ES-I3 (cell line): Measurements from ENCODE around the gene APBA3.
A peak's percentile ranks its signal among the peaks of the same experiment; 100 is the strongest.

Experiments used
- H3K36me3 ChIP-seq: 2 replicates; pipeline ENCODE4 v1.6.1; 2013; ENCODE audit warnings: mild to moderate bottlenecking, low read length, control low read depth, moderate library complexity; ENCODE audit not compliant: insufficient read depth
- H3K4me1 ChIP-seq: 2 replicates; pipeline ENCODE4 v1.6.1; 2013; ENCODE audit warnings: mild to moderate bottlenecking, control low read depth, low read length; ENCODE audit not compliant: insufficient read depth
- H3K9ac ChIP-seq: 2 replicates; pipeline ENCODE4 v1.6.1; 2013; ENCODE audit warnings: low read depth, mild to moderate bottlenecking, low read length, moderate library complexity
- H3K9me3 ChIP-seq: 2 replicates; pipeline ENCODE4 v1.6.1; 2013; ENCODE audit warnings: mild to moderate bottlenecking, low read length, moderate library complexity; ENCODE audit not compliant: control insufficient read depth, insufficient read depth

APBA3 gene, protein sequence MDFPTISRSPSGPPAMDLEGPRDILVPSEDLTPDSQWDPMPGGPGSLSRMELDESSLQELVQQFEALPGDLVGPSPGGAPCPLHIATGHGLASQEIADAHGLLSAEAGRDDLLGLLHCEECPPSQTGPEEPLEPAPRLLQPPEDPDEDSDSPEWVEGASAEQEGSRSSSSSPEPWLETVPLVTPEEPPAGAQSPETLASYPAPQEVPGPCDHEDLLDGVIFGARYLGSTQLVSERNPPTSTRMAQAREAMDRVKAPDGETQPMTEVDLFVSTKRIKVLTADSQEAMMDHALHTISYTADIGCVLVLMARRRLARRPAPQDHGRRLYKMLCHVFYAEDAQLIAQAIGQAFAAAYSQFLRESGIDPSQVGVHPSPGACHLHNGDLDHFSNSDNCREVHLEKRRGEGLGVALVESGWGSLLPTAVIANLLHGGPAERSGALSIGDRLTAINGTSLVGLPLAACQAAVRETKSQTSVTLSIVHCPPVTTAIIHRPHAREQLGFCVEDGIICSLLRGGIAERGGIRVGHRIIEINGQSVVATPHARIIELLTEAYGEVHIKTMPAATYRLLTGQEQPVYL

GRCh38 chr19:3761382-3762129 lies at the start of gene APBA3:
Gene APBA3, minus strand, starts transcription at chr19:3761692. Its CDS starts 1,428 bp downstream, at chr19:3760264.
- Histone ChIP-seq H3K9me3 (no peaks in the 10 kb centered on the region), H3K4me1 (no peaks in the 10 kb centered on the region), H3K9ac (peak within 1 kb of the TSS; percentile 99), H3K36me3 (no peaks in the 10 kb centered on the region)

DNA sequence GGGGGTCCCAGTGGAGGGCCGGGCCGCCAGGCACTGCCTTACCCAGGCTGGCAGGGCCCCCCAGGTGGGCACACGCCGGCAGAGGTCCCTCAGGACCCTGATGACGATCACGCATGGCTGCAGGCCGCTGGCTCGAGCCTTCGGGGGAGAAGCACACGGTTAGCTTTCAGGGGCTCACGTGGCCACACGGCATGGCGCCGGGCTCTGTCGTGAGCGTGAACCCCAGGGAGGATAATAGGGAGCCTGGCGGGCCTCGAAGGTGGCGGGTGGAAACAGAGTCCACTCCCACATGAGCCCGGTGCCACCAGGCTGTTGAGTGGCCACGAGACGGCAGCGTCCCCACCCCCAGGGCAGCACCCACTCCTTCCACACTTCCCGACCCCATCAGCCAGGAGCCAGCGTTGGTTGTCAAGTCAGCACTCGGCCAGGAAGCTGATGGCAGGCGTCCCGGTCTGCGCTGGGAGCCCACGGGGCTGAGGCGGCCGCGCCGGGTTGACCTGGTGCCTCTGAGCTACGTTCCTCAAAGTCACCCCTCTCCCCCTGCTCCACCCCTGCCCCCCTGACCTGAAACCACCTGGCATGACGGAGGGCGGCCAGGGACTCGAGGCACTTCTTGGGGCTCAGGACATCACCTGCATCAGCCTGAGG lies 49.3 kb upstream of the APBA3 start:
- no peaks in the 10 kb centered on the region for H3K4me1 ChIP-seq

DNA sequence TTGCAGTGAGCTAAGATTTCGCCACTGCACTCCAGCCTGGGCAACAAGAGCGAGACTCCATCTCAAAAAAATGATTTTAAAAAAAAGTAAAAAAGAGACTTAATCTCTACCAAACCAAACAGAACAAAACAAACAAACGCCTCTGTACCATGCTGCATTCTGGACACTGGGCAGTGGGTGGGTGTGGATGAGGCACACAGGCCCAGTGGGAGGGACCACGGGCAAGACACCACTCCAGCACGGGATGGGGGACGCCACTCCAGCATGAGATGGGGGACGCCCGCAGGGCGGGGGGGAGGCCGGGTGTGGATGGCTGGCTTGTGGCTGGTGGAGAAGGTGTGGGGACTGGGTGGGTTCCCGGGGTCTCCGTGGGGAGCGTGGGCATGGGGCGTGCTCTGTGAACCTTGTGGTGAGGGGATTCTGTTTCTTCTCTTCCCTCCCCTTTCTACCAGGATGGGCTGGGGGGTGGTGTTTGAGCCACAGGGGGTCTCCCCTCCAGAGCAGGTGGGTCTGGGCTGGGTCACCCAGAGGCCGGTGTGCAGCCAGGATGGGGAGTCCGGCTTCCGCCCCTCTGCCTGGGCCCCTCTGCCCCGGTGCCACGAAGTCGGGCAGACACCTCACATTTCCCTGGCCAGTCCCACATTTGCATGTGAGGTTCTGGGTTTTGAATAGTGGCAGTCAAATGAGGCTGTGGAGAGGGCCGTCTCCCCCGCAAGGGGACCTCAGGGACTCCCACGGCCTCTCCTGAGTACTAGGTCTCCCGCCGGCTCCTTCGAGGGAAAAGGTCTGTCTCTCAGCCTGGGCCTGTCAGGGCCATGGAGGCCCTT lies 48.6 kb upstream of the APBA3 start:
- Histone ChIP-seq H3K9ac (no peak overlapping the region), H3K36me3 (no peaks in the 10 kb centered on the region), H3K9me3 (no peaks in the 10 kb centered on the region), H3K4me1 (no peaks in the 10 kb centered on the region)

More for the DNA sequence above, 49.3 kb upstream of the APBA3 start:
- no peaks in the 10 kb centered on the region for H3K9me3 ChIP-seq
- no peak overlapping the region for H3K9ac ChIP-seq
- H3K36me3 ChIP-seq, result no peaks in the 10 kb centered on the region

- H3K9ac ChIP-seq, result no peak overlapping the region
- no peaks in the 10 kb centered on the region for H3K36me3 ChIP-seq
- H3K9me3 ChIP-seq, result no peaks in the 10 kb centered on the region
- H3K4me1 ChIP-seq, result no peaks in the 10 kb centered on the region
Observed at GRCh38 chr19:3808420-3809143, 47.1 kb upstream of the APBA3 start.

DNA sequence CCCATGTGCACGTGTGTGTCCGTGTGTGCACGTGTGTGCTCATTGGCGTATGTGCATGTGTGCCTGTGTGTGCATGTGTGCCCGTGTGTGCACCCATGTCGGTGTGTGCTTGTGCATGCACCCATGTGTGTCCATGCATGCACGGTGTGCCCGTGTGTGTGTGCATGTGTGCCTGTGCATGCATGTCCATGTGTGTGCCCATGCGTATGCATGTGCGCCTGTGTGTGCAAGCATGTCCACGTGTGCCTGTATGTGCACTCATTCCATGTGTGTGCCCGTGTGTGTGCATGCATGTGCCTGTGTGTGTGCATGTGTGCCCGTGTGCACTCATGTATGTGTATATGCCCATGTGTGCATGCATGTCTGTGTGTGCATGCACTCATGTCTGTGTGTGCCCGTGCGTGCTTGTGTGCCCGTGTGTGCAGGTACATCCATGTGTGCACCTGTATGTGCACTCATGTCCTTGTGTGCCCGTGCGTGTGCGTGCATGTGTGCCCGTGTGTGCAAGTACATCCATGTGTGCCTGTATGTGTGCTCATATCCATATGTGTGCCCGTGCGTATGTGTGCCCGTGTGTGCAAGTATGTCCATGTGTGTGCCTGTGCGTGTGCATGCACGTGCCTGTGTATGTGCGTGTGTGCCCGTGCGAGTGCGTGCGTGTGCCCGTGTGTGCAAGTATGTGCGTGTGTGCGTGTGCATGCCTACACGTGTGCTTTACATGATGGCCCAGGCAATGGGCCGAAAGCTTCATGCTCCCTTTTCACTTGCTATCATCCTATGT lies 46.3 kb upstream of the APBA3 start:
- Histone ChIP-seq H3K9ac (no peak overlapping the region), H3K9me3 (no peaks in the 10 kb centered on the region), H3K4me1 (no peaks in the 10 kb centered on the region), H3K36me3 (no peaks in the 10 kb centered on the region)

GRCh38 chr19:3807131-3807480 lies 45.6 kb upstream of the APBA3 start:
- no peak overlapping the region for H3K9ac ChIP-seq
- no peaks in the 10 kb centered on the region for H3K4me1 ChIP-seq
- H3K36me3 ChIP-seq, result no peaks in the 10 kb centered on the region
- H3K9me3 ChIP-seq, result no peaks in the 10 kb centered on the region

DNA sequence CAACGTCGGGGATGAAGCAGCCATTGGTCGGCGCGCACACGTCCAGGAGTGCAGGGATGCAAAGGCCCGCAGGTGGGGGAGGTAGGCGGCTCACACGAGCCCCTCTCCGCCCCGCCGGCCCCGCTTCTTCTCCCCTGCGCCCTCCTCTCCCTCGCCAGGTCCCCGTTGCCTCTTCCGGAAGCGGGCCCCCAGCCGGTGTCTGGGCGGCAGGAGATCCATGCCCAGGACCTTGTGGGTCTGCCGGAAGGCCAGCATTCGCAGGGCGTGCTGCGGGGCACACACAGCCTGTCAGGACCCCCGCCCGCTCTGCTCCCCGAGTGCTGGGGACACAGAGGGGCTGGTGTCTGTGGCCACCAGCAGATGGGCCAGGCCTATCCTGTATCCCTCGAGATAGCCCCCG lies 44.4 kb upstream of the APBA3 start:
- Histone ChIP-seq H3K9me3 (no peaks in the 10 kb centered on the region), H3K4me1 (no peaks in the 10 kb centered on the region), H3K9ac (no peak overlapping the region), H3K36me3 (no peaks in the 10 kb centered on the region)

- Histone ChIP-seq H3K36me3 (no peaks in the 10 kb centered on the region), H3K9ac (no peak overlapping the region), H3K9me3 (no peaks in the 10 kb centered on the region), H3K4me1 (no peaks in the 10 kb centered on the region)
Observed at GRCh38 chr19:3804429-3804828, 42.9 kb upstream of the APBA3 start.

GRCh38 chr19:3803986-3804385 lies 42.5 kb upstream of the APBA3 start:
- Histone ChIP-seq H3K9ac (no peak overlapping the region), H3K9me3 (no peaks in the 10 kb centered on the region), H3K4me1 (no peaks in the 10 kb centered on the region), H3K36me3 (no peaks in the 10 kb centered on the region; the same call in 1 of the 2 replicates)

GRCh38 chr19:3803114-3803888 lies 41.8 kb upstream of the APBA3 start:
- no peak overlapping the region for H3K9ac ChIP-seq
- no peaks in the 10 kb centered on the region for H3K4me1 ChIP-seq
- no peaks in the 10 kb centered on the region for H3K9me3 ChIP-seq
- no peaks in the 10 kb centered on the region; the same call in 1 of the 2 replicates for H3K36me3 ChIP-seq

DNA sequence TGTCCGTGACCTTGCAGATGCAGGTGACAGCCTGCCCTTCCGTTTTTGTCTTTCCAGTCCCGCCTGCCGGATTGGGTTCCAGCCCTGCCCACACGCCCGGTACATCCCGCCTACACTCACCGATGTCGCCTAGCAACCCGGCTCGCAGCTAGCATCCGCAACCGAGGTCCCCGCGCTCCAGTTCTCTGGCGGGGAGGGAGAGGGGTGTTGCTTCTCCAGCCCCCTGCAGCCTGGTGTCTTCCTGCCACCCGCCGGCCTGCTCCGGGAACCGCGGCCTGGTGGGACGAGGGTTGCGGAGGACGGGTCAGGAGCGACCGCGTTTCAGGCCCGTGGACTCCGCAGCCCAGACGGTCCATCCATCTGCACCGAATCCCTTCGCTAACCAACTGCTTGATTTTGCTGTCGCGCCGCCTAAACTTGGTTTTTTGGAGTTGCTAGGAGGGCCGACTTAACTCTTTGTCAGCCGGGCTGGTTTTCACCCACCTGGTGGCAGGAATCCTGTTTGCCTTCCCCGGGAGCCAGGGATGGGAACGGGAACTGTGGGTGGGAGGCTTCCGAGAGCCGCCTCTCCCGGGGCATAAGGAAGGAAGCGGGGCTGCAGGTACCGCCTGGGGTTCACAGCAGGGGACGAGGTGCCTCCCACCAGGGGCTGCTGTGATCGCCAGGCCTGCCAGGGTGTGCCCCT lies 40.1 kb upstream of the APBA3 start:
- no peaks in the 10 kb centered on the region; the same call in 1 of the 2 replicates for H3K36me3 ChIP-seq
- peaks cover 6% of the 10 kb centered on the region; the same call in 1 of the 2 replicates for H3K9me3 ChIP-seq
- peak overlapping the region; percentile 24; the same call in 1 of the 2 replicates for H3K9ac ChIP-seq
- no peaks in the 10 kb centered on the region for H3K4me1 ChIP-seq

DNA sequence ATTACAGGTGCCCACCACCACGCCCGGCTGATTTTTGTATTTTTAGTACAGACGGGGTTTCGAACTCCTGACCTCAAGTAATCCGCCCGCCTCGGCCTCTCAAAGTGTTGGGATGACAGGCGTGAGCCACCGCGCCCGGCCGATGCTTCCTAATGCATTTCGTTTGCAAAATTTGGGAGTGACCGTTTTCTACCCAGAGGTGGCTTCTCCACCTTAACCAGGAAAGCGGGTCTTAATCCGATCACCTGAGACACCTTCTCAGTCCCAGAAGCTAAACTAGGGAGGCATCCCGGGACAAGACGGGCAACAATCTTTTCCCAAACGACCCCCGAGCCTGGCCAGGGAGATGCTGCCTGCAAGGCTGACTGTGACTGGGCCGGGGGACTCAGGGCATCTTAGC lies 39.5 kb upstream of the APBA3 start:
- Histone ChIP-seq H3K36me3 (no peaks in the 10 kb centered on the region; the same call in 1 of the 2 replicates), H3K4me1 (no peaks in the 10 kb centered on the region), H3K9ac (peak overlapping the region; percentile 24; the same call in 1 of the 2 replicates), H3K9me3 (peaks cover 7% of the 10 kb centered on the region; the same call in 1 of the 2 replicates)
